Transverse colon (tissue), 4 donors: ENCODE measurements around the gene ATG2A. TPM values are rescaled to one million over a fixed set of nuclear protein-coding genes. Genes with fewer than 3 reads are reported as not detected.

Source experiments
- DNase-seq: peaks from one replicate; pipeline ENCODE4 v3.0.0-alpha.2; 2019
- H3K27ac ChIP-seq, 4 donors: fragments of 200-600 bp; sonication (generic); 2 replicates each; pipeline ENCODE4 v1.5.1; 2016 to 2018; ENCODE audit warnings: inconsistent platforms in 4 of 4
- H3K27me3 ChIP-seq: fragments of 200-600 bp; sonication (generic); 2 replicates; pipeline ENCODE4 v1.5.1; 2017; ENCODE audit warnings: inconsistent platforms
- H3K36me3 ChIP-seq, 4 donors: fragments of 200-600 bp; sonication (generic); 2 replicates each; pipeline ENCODE4 v1.5.1; 2017 to 2019; ENCODE audit warnings: inconsistent platforms in 4 of 4
- H3K4me1 ChIP-seq, 4 donors: fragments of 200-600 bp; sonication (generic); 2 replicates each; pipeline ENCODE4 v1.5.1; 2017 to 2020; ENCODE audit warnings: inconsistent platforms in 4 of 4
- H3K4me3 ChIP-seq, 4 donors: fragments of 200-600 bp; sonication (generic); 1 replicate in 1 of 4; 2 replicates in 3 of 4; pipeline versions ENCODE4 v1.5.1 to v1.6.1; 2017 to 2019; ENCODE audit warnings: inconsistent platforms in 4 of 4
- H3K9me3 ChIP-seq, 2 donors: fragments of 200-600 bp; sonication (generic); 2 replicates each; pipeline ENCODE4 v1.5.1; 2017 to 2019; ENCODE audit warnings: inconsistent platforms in 2 of 2
- CTCF ChIP-seq, 5 experiments: fragments of 200-600 bp in 3 of 5; fragments of 450-650 bp in 2 of 5; sonication (generic) in 3 of 5; IDR thresholded peaks; 1 replicate in 2 of 5; 2 replicates in 3 of 5; pipeline ENCODE4 v1.5.1; 2016 to 2017; ENCODE audit warnings: antibody characterized with exemption in 5 of 5, inconsistent platforms in 3 of 5, mild to moderate bottlenecking in 2 of 5, moderate library complexity in 1 of 5
- EP300 ChIP-seq: sonication (generic); formaldehyde crosslinking; IDR thresholded peaks from one replicate; pipeline ENCODE4 v1.6.1; 2017; ENCODE audit warnings: antibody characterized with exemption, low read depth
- POLR2A ChIP-seq: fragments of 450-650 bp; IDR thresholded peaks from one replicate; pipeline ENCODE4 v1.6.1; 2016; ENCODE audit warnings: antibody characterized with exemption, mild to moderate bottlenecking, moderate library complexity
- POLR2AphosphoS5 ChIP-seq, 3 donors: sonication (generic); formaldehyde crosslinking; IDR thresholded peaks; one replicate each; pipeline ENCODE4 v1.6.1; 2016; ENCODE audit warnings: antibody characterized with exemption in 3 of 3
- WGBS, 2 donors: methylation state at CpG; one replicate each; pipeline ENCODE4 v1.1.5; 2018; ENCODE audit warnings: low coverage in 1 of 2; 5-methylcytosine and 5-hydroxymethylcytosine counted together
- in situ Hi-C, 4 donors: fragments of 200-750 bp; cut with MboI; loops; one replicate each; pipeline versions ENCODE4 v1.15.0 to v1.15.1; 2017; ENCODE audit warnings: low sequenced_read_pairs in 3 of 4, low pct_ligation_motif_present in 1 of 4, low pct_unique_long_range_greater_than_20kb in 1 of 4
- intact Hi-C: fragments of 100-400 bp; cut with DNase I; formaldehyde crosslinking; loops from one replicate; pipeline ENCODE4 v1.15.1; 2023; ENCODE audit warnings: low total_unique reads
- total RNA-seq, 4 donors: library from RNA; depleted of rRNA; stranded (reverse); fragments of >200 nt; gene quantifications; one replicate each; pipeline ENCODE4 v1.1.0, GENCODE V29; 2016

The ATG2A gene
- total RNA-seq, 4 donors from 2014 or later, result 30.1 to 82.3 (median 46.4) TPM

GRCh38 chr11:64911142-64911541 is 5.9 kb downstream of the ATG2A start:
- Histone ChIP-seq H3K4me1 (peaks cover 8 to 12% (median 10%) of the 10 kb centered on the region in 4 donors), H3K4me3 (no peak overlapping the region), H3K36me3 (peaks cover 0 to 66% (median 27%) of the 10 kb centered on the region in 4 donors), H3K9me3 (no peaks in the 10 kb centered on the region), H3K27ac (no peak overlapping the region), H3K27me3 (no peaks in the 10 kb centered on the region)
- in situ Hi-C loops, result no loop called here
- 86% methylated on average over 7 of the region's 7 CpGs; no CpG with 5 or more reads in 1 of the 2 donors for WGBS, 2 donors
- TF ChIP-seq POLR2AphosphoS5 (IDR thresholded peaks at IDR 0.05), result no peak
- no peak for TF ChIP-seq EP300
- TF ChIP-seq POLR2A, result no peak
- TF ChIP-seq CTCF (IDR thresholded peaks at IDR 0.05), result no peak
- intact Hi-C loops, result no loop called here
- no peak for DNase-seq

- Histone ChIP-seq H3K36me3 (peaks cover 0 to 68% (median 28%) of the 10 kb centered on the region in 4 donors), H3K4me1 (peaks cover 2 to 6% (median 5%) of the 10 kb centered on the region in 4 donors), H3K9me3 (no peaks in the 10 kb centered on the region), H3K4me3 (no peak overlapping the region), H3K27me3 (no peaks in the 10 kb centered on the region), H3K27ac (no peak overlapping the region)
- no peak for DNase-seq
- intact Hi-C loops (no loop called here), in situ Hi-C loops (no loop called here)
- TF ChIP-seq CTCF (IDR thresholded peaks at IDR 0.05) (no peak), POLR2AphosphoS5 (IDR thresholded peaks at IDR 0.05) (no peak), POLR2A (no peak)
- 93% methylated on average over 23 of the region's 27 CpGs; no CpG with 5 or more reads in 1 of the 2 donors for WGBS, 2 donors
These were observed 6.4 kb downstream of the ATG2A start for GRCh38 chr11:64910451-64911093.

GRCh38 chr11:64909653-64910343 is 7.2 kb downstream of the ATG2A start:
- no peak for DNase-seq
- TF ChIP-seq EP300 (no peak), CTCF (IDR thresholded peaks at IDR 0.05) (no peak), POLR2A (no peak), POLR2AphosphoS5 (IDR thresholded peaks at IDR 0.05) (no peak)
- 58 to 95% methylated on average over 2 to 29 of the region's 39 CpGs for WGBS, 2 donors
- no peaks in the 10 kb centered on the region for H3K27me3 ChIP-seq
- H3K36me3 ChIP-seq, result peaks cover 0 to 68% (median 28%) of the 10 kb centered on the region in 4 donors
- H3K4me3 ChIP-seq, result no peak overlapping the region
- intact Hi-C loops, result no loop called here
- no peaks in the 10 kb centered on the region for H3K9me3 ChIP-seq
- H3K27ac ChIP-seq, result no peak overlapping the region
- in situ Hi-C loops, result no loop called here
- no peaks in the 10 kb centered on the region for H3K4me1 ChIP-seq

- DNase-seq, result no peak
- Histone ChIP-seq H3K4me3 (no peak overlapping the region), H3K9me3 (no peaks in the 10 kb centered on the region), H3K36me3 (peaks cover 0 to 71% (median 25%) of the 10 kb centered on the region in 4 donors), H3K4me1 (no peaks in the 10 kb centered on the region), H3K27ac (no peak overlapping the region), H3K27me3 (no peaks in the 10 kb centered on the region)
- intact Hi-C loops, result no loop called here
- no peak for TF ChIP-seq POLR2AphosphoS5 (IDR thresholded peaks at IDR 0.05)
- TF ChIP-seq EP300, result no peak
- no peak for TF ChIP-seq POLR2A
- in situ Hi-C loops, result no loop called here
- 94% methylated on average over 11 of the region's 11 CpGs; no CpG with 5 or more reads in 1 of the 2 donors for WGBS, 2 donors
These were observed 8.2 kb downstream of the ATG2A start for GRCh38 chr11:64908766-64909165.
